GM19043 (cell line): ENCODE results near the gene PHACTR1.

ENCODE experiments used
- ATAC-seq: cut with Tn5 transposase; IDR thresholded peaks from one replicate; pipeline ENCODE4 v1.9.1; 2021; ENCODE audit warnings: low read depth; ENCODE audit not compliant: unreplicated experiment

The PHACTR1 gene

GRCh38 chr6:12800120-12800519 is 83.6 kb downstream of the PHACTR1 start:
- ATAC-seq: no peak

GRCh38 chr6:12801141-12801540 is 84.6 kb downstream of the PHACTR1 start:
- no peak for ATAC-seq

GRCh38 chr6:12802440-12802839 is 85.9 kb downstream of the PHACTR1 start:
- ATAC-seq: no peak

- no peak for ATAC-seq
These were observed 86.9 kb downstream of the PHACTR1 start for GRCh38 chr6:12803486-12803885.

GRCh38 chr6:12804952-12805645 is 88.5 kb downstream of the PHACTR1 start:
- ATAC-seq: no peak

- ATAC-seq: no peak
These were observed 89.6 kb downstream of the PHACTR1 start for GRCh38 chr6:12806136-12806535.

DNA sequence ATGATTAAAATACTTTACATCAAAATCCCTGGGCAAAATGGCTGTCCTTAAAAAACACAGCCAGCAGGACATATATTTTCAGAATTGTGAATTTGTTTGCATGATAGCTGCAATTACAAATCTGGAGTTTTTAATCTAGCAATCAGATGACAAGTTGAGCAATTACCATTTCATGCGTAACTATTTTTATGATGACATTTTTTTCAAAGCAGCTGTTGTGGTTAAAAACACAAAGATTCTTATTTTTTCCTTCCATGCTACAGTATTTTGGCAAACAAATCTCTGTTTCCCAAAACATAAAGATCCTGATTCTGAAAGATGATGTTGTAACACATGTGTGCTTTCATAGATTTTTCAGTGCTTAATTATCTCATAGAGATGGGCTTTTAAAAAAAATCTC is 90.2 kb downstream of the PHACTR1 start:
- ATAC-seq: no peak

DNA sequence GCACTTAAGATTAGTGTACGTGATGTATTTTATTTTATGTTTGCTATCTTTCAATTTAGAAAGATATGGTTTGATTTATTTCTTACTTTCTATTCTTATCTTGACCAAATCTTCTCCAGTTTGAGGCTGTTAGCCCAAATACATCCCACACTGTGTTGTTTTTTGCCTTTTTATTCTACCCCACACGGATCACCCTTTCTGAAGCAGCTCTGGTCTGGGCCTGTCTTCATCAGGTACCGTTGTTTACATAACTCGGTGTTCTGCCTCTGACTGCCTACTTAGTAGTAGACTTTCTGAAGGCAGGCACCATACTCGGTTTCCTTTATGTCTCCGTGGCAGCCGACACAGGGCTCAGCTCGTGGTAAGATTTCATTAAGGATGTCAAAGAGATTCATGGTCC is 95.0 kb downstream of the PHACTR1 start:
- no peak for ATAC-seq

- no peak for ATAC-seq
These were observed 96.8 kb downstream of the PHACTR1 start for GRCh38 chr6:12813321-12813720.

- ATAC-seq: no peak
These were observed 97.4 kb downstream of the PHACTR1 start for GRCh38 chr6:12814015-12814414.

- no peak for ATAC-seq
These were observed 98.5 kb downstream of the PHACTR1 start for GRCh38 chr6:12815089-12815488.

GRCh38 chr6:12815884-12816600 is 99.5 kb downstream of the PHACTR1 start:
- ATAC-seq: no peak

GRCh38 chr6:12818324-12818723 is 101.8 kb downstream of the PHACTR1 start:
- no peak for ATAC-seq

GRCh38 chr6:12823847-12824246 is 107.3 kb downstream of the PHACTR1 start:
- ATAC-seq: no peak

- no peak for ATAC-seq
These were observed 110.0 kb downstream of the PHACTR1 start for GRCh38 chr6:12826584-12826983.

- ATAC-seq: no peak
These were observed 111.4 kb downstream of the PHACTR1 start for GRCh38 chr6:12827921-12828320.

DNA sequence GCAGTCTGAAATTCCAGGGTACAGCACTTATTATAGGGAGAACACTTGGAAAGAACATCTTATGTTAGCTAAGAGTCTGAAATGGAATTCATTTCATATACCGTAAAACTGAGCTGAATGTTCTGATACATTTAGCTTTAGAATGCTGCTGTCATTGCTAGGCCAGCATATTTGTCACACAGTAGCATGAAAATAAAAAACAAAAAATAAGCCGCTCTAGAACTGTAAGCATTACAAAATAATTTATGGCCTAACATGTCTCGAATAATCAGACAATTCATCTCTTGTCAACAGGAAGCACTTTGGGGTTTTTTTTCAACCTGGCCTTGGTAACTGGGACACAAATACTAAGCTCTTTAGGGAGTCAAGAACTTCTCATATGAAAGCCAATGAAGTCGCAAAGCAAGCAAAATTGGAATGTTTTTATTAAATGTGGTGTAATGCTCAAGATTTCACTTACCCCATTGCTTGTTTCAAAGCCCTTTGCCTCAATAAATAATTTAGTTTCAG is 115.7 kb downstream of the PHACTR1 start:
- no peak for ATAC-seq

GRCh38 chr6:12836009-12836408 is 119.4 kb downstream of the PHACTR1 start:
- ATAC-seq: no peak

- no peak for ATAC-seq
These were observed 125.1 kb downstream of the PHACTR1 start for GRCh38 chr6:12841619-12842018.

GRCh38 chr6:12842114-12842513 is 125.5 kb downstream of the PHACTR1 start:
- no peak for ATAC-seq

- no peak for ATAC-seq
These were observed 126.1 kb downstream of the PHACTR1 start for GRCh38 chr6:12842658-12843057.
